MCF 10A (cell line): ENCODE results near the gene PTPRK. TPM values are rescaled to one million over a fixed set of nuclear protein-coding genes. Genes with fewer than 3 reads are reported as not detected.

ENCODE experiments used
- BruUV-seq: library from RNA; stranded (reverse); fragments of 400-500 nt; replicated peaks from 2 replicates; lab custom pipeline; 2021; lab: Mats Ljungman, UMichigan
- CTCF ChIA-PET: fragments of 300-600 bp; sonication (Branson Sonifier 250); formaldehyde crosslinking; extraction: SDS; loops from one replicate; lab custom pipeline; 2021; ENCODE audit warnings: antibody characterized with exemption, inconsistent platforms; lab: Yijun Ruan, JAX
- POLR2A ChIA-PET: fragments of 300-600, 350-650 bp; sonication (Branson Sonifier 250); formaldehyde crosslinking; extraction: SDS; loops from one replicate; lab custom pipeline; 2020; ENCODE audit warnings: antibody characterized with exemption, inconsistent platforms; lab: Yijun Ruan, JAX
- DNase-seq: peaks from one replicate; pipeline ENCODE4 v3.0.0-alpha.2; 2018; ENCODE audit not compliant: unreplicated experiment
- H3K27ac Mint-ChIP-seq: one replicate; pipeline ENCODE4 v1.8.0; 2022; ENCODE audit warnings: mild to moderate bottlenecking, low read depth, mixed read lengths; ENCODE audit not compliant: unreplicated experiment
- H3K27me3 Mint-ChIP-seq: one replicate; pipeline ENCODE4 v1.8.0; 2022; ENCODE audit warnings: mixed read lengths; ENCODE audit not compliant: insufficient read depth, unreplicated experiment
- H3K36me3 Mint-ChIP-seq: one replicate; pipeline ENCODE4 v1.8.0; 2022; ENCODE audit warnings: mild to moderate bottlenecking, moderate library complexity, mixed read lengths; ENCODE audit not compliant: insufficient read depth, unreplicated experiment
- H3K4me1 Mint-ChIP-seq: one replicate; pipeline ENCODE4 v1.8.0; 2022; ENCODE audit warnings: mixed read lengths; ENCODE audit not compliant: insufficient read depth, unreplicated experiment
- H3K4me3 Mint-ChIP-seq: one replicate; pipeline ENCODE4 v1.8.0; 2022; ENCODE audit warnings: mild to moderate bottlenecking, moderate library complexity, mixed read lengths; ENCODE audit not compliant: unreplicated experiment
- H3K9me3 Mint-ChIP-seq: one replicate; pipeline ENCODE4 v1.8.0; 2022; ENCODE audit warnings: mixed read lengths; ENCODE audit not compliant: unreplicated experiment
- CTCF ChIP-seq: fragments of 200-600 bp; IDR thresholded peaks from one replicate; pipeline ENCODE4 v1.8.0; 2022; ENCODE audit warnings: antibody characterized with exemption, mild to moderate bottlenecking; ENCODE audit not compliant: unreplicated experiment
- intact Hi-C: fragments of 100-400 bp; cut with micrococcal nuclease; formaldehyde crosslinking; loops from 2 replicates; pipeline ENCODE4 v1.14.1; 2022
- total RNA-seq: library from RNA; stranded (reverse); gene quantifications from 2 replicates; pipeline ENCODE4 v1.2.3, GENCODE V29; 2022

The PTPRK gene
- total RNA-seq, 1 experiment from 2014 or later, result 50.2 TPM

GRCh38 chr6:128033156-128033555, 487.2 kb downstream of the PTPRK start:
- no peaks in the 10 kb centered on the region for H3K36me3 Mint-ChIP-seq
- H3K27ac Mint-ChIP-seq, result no peak overlapping the region
- intact Hi-C loops, result no loop called here
- no peak overlapping the region for H3K4me3 Mint-ChIP-seq
- POLR2A ChIA-PET, result no interaction called here
- H3K4me1 Mint-ChIP-seq, result no peaks in the 10 kb centered on the region
- no peak for TF ChIP-seq CTCF
- H3K27me3 Mint-ChIP-seq, result no peaks in the 10 kb centered on the region
- BruUV-seq, result no TSS peak
- CTCF ChIA-PET, result interaction anchor here (0.8 kb wide), 1 partner anchor 698 kb away, joined by 4 read pairs; no protein-coding TSS in a partner anchor
- no peak for DNase-seq
- no peaks in the 10 kb centered on the region for H3K9me3 Mint-ChIP-seq

DNA sequence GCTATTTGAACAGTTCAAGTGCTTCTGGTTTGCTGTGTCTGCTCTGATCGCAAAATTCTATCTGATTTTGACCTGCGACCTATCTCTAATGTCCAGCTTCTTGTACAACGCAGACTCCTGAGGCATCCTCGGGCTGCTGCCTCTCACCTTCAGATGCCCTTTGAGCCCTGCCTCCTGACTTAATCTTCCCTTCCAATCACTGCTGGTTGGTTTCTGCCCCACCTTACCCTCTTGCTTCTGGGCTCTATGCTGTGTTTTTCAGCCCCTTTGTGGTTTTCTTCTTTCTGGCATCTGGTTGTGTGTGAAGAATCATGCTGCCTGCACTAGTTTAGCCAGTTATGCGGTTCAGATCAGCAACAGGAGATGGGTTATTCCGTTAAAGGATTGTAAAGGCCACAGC, 488.4 kb downstream of the PTPRK start:
- Mint-ChIP-seq H3K27me3 (no peaks in the 10 kb centered on the region), H3K4me1 (no peaks in the 10 kb centered on the region), H3K9me3 (no peaks in the 10 kb centered on the region), H3K4me3 (no peak overlapping the region), H3K36me3 (no peaks in the 10 kb centered on the region), H3K27ac (no peak overlapping the region)
- no peak for DNase-seq
- BruUV-seq, result no TSS peak
- POLR2A ChIA-PET, result no interaction called here
- intact Hi-C loops, result no loop called here
- TF ChIP-seq CTCF, result no peak
- CTCF ChIA-PET, result no interaction called here

GRCh38 chr6:128029826-128030225, 490.6 kb downstream of the PTPRK start:
- no peaks in the 10 kb centered on the region for H3K27me3 Mint-ChIP-seq
- H3K27ac Mint-ChIP-seq, result no peak overlapping the region
- DNase-seq, result no peak
- H3K9me3 Mint-ChIP-seq, result no peaks in the 10 kb centered on the region
- ChIA-PET CTCF (no interaction called here), POLR2A (interaction anchor here (0.7 kb wide), 1 partner anchor 10 kb away, joined by 3 read pairs; no protein-coding TSS in a partner anchor)
- H3K4me1 Mint-ChIP-seq, result no peaks in the 10 kb centered on the region
- intact Hi-C loops, result no loop called here
- H3K36me3 Mint-ChIP-seq, result no peaks in the 10 kb centered on the region
- H3K4me3 Mint-ChIP-seq, result no peak overlapping the region
- no peak for TF ChIP-seq CTCF
- no TSS peak for BruUV-seq

- TF ChIP-seq CTCF, result no peak
- no TSS peak for BruUV-seq
- no peaks in the 10 kb centered on the region for H3K9me3 Mint-ChIP-seq
- ChIA-PET CTCF (no interaction called here), POLR2A (no interaction called here)
- no peak overlapping the region for H3K4me3 Mint-ChIP-seq
- H3K27me3 Mint-ChIP-seq, result no peaks in the 10 kb centered on the region
- H3K4me1 Mint-ChIP-seq, result no peaks in the 10 kb centered on the region
- H3K27ac Mint-ChIP-seq, result no peak overlapping the region
- DNase-seq, result no peak
- H3K36me3 Mint-ChIP-seq, result peaks cover 6% of the 10 kb centered on the region
- intact Hi-C loops, result no loop called here
Measured at GRCh38 chr6:128028183-128028582, 492.2 kb downstream of the PTPRK start.
